GM08714 (cell line): Measurements from ENCODE around the gene CUX1.
"Not testable (repeated sequence)": the region's sequence is repeated elsewhere in the genome, so short reads cannot be mapped to it uniquely, and the experiment has no call there.

Experiments used
- H3K4me3 ChIP-seq: fragments of 200-500 bp; sonication (Bioruptor generic); 2 replicates; pipeline ENCODE4 v1.5.1; 2014; ENCODE audit warnings: mild to moderate bottlenecking, low read length, inconsistent platforms
- ZNF274 ChIP-seq: IDR thresholded peaks from 2 replicates; pipeline ENCODE4 v1.6.1; 2012; ENCODE audit warnings: mild to moderate bottlenecking, low read depth, low read length

Gene CUX1

GRCh38 chr7:101861218-101861775, 43.9 kb downstream of the CUX1 start:
- H3K4me3 ChIP-seq = no peak overlapping the region
- no peak for TF ChIP-seq ZNF274

- no peak for TF ChIP-seq ZNF274
- H3K4me3 ChIP-seq = no peak overlapping the region
These were observed 45.1 kb downstream of the CUX1 start for GRCh38 chr7:101862280-101863220.

GRCh38 chr7:101863598-101863997, 46.2 kb downstream of the CUX1 start:
- H3K4me3 ChIP-seq = no peak overlapping the region
- no peak for TF ChIP-seq ZNF274

- TF ChIP-seq ZNF274 = no peak
- H3K4me3 ChIP-seq = no peak overlapping the region
These were observed 46.6 kb downstream of the CUX1 start for GRCh38 chr7:101864039-101864438.

- H3K4me3 ChIP-seq = no peak overlapping the region
These were observed 47.6 kb downstream of the CUX1 start for GRCh38 chr7:101865031-101865430.

GRCh38 chr7:101865455-101865854, 48.0 kb downstream of the CUX1 start:
- no peak overlapping the region for H3K4me3 ChIP-seq
- TF ChIP-seq ZNF274 = no peak

More at GRCh38 chr7:101865031-101865430, 47.6 kb downstream of the CUX1 start:
- TF ChIP-seq ZNF274 = no peak

GRCh38 chr7:101866328-101866727, 48.9 kb downstream of the CUX1 start:
- no peak overlapping the region for H3K4me3 ChIP-seq
- TF ChIP-seq ZNF274 = no peak

GRCh38 chr7:101867265-101867664, 49.8 kb downstream of the CUX1 start:
- no peak for TF ChIP-seq ZNF274
- no peak overlapping the region for H3K4me3 ChIP-seq

- H3K4me3 ChIP-seq = not testable (repeated sequence)
These were observed 50.3 kb downstream of the CUX1 start for GRCh38 chr7:101867681-101868080.

- no peak for TF ChIP-seq ZNF274
- no peak overlapping the region for H3K4me3 ChIP-seq
These were observed 50.9 kb downstream of the CUX1 start for GRCh38 chr7:101868191-101868950.

- no peak overlapping the region for H3K4me3 ChIP-seq
- TF ChIP-seq ZNF274 = no peak
These were observed 51.8 kb downstream of the CUX1 start for GRCh38 chr7:101869026-101869900.

- TF ChIP-seq ZNF274 = no peak
- no peak overlapping the region for H3K4me3 ChIP-seq
These were observed 52.5 kb downstream of the CUX1 start for GRCh38 chr7:101869901-101870290.

- no peak for TF ChIP-seq ZNF274
- H3K4me3 ChIP-seq = no peak overlapping the region
These were observed 53.1 kb downstream of the CUX1 start for GRCh38 chr7:101870361-101871062.

GRCh38 chr7:101871351-101871750, 53.9 kb downstream of the CUX1 start:
- no peak overlapping the region for H3K4me3 ChIP-seq
- no peak for TF ChIP-seq ZNF274
